Parathyroid adenoma (tissue), 2 donors: Measurements from ENCODE around the gene SLITRK2.

ENCODE experiments used
- H2AFZ ChIP-seq: fragments of 300-600 bp; sonication (generic); one replicate; pipeline ENCODE4 v1.7.0; 2017; ENCODE audit warnings: antibody characterized with exemption, mild to moderate bottlenecking
- H3K27ac ChIP-seq: fragments of 300-600 bp; sonication (generic); one replicate; pipeline ENCODE4 v1.7.0; 2017
- H3K27me3 ChIP-seq: fragments of 300-600 bp; sonication (generic); one replicate; pipeline ENCODE4 v1.7.0; 2017; ENCODE audit warnings: low read length; ENCODE audit not compliant: control insufficient read depth, insufficient read depth
- H3K36me3 ChIP-seq: fragments of 300-600 bp; sonication (generic); one replicate; pipeline ENCODE4 v1.7.0; 2017; ENCODE audit warnings: low read length; ENCODE audit not compliant: control insufficient read depth, insufficient read depth
- H3K4me1 ChIP-seq: fragments of 300-600 bp; sonication (generic); one replicate; pipeline ENCODE4 v1.7.0; 2017; ENCODE audit warnings: control low read depth
- H3K4me2 ChIP-seq: fragments of 300-600 bp; sonication (generic); one replicate; pipeline ENCODE4 v1.7.0; 2017; ENCODE audit warnings: low read length
- H3K4me3 ChIP-seq: fragments of 300-600 bp; sonication (generic); one replicate; pipeline ENCODE4 v1.7.0; 2017; ENCODE audit warnings: low read depth, low read length
- H3K79me2 ChIP-seq: fragments of 300-600 bp; sonication (generic); one replicate; pipeline ENCODE4 v1.7.0; 2017; ENCODE audit warnings: control low read depth
- H3K9ac ChIP-seq: fragments of 300-600 bp; sonication (generic); one replicate; pipeline ENCODE4 v1.7.0; 2017; ENCODE audit warnings: mild to moderate bottlenecking
- H3K9me3 ChIP-seq: fragments of 300-600 bp; sonication (generic); one replicate; pipeline ENCODE4 v1.7.0; 2017; ENCODE audit warnings: low read length; ENCODE audit not compliant: control insufficient read depth
- CTCF ChIP-seq: fragments of 300-600 bp; sonication (generic); IDR thresholded peaks from one replicate; pipeline ENCODE4 v1.7.0; 2017; ENCODE audit warnings: antibody characterized with exemption, mild to moderate bottlenecking
- donor health status: primary hyperparathyroidism.

SLITRK2 gene

GRCh38 chrX:145813081-145813480, 4.5 kb upstream of the SLITRK2 start:
- Histone ChIP-seq H3K27me3 (no peaks in the 10 kb centered on the region), H2AFZ (no peak overlapping the region), H3K4me3 (no peak overlapping the region), H3K9ac (no peak overlapping the region), H3K4me1 (no peaks in the 10 kb centered on the region), H3K9me3 (no peaks in the 10 kb centered on the region), H3K27ac (no peak overlapping the region), H3K36me3 (no peaks in the 10 kb centered on the region), H3K4me2 (no peak overlapping the region), H3K79me2 (no peaks in the 10 kb centered on the region)
- no peak for TF ChIP-seq CTCF

GRCh38 chrX:145816601-145817315, 871 bp upstream of the SLITRK2 start:
- no peak overlapping the region for H3K4me3 ChIP-seq
- H3K27ac ChIP-seq, result no peak overlapping the region
- no peaks in the 10 kb centered on the region for H3K27me3 ChIP-seq
- H3K4me1 ChIP-seq, result no peaks in the 10 kb centered on the region
- H3K9me3 ChIP-seq, result no peaks in the 10 kb centered on the region
- H3K4me2 ChIP-seq, result no peak overlapping the region
- TF ChIP-seq CTCF, result no peak
- no peaks in the 10 kb centered on the region for H3K79me2 ChIP-seq
- H3K9ac ChIP-seq, result no peak overlapping the region
- no peaks in the 10 kb centered on the region for H3K36me3 ChIP-seq
- H2AFZ ChIP-seq, result no peak overlapping the region

- no peaks in the 10 kb centered on the region for H3K36me3 ChIP-seq
- H3K4me2 ChIP-seq, result peak overlapping the region; percentile 44
- no peaks in the 10 kb centered on the region for H3K79me2 ChIP-seq
- no peak overlapping the region for H3K9ac ChIP-seq
- H2AFZ ChIP-seq, result no peak overlapping the region
- TF ChIP-seq CTCF, result no peak
- peak overlapping the region; percentile 27 for H3K4me3 ChIP-seq
- no peak overlapping the region for H3K27ac ChIP-seq
- H3K4me1 ChIP-seq, result no peaks in the 10 kb centered on the region
- no peaks in the 10 kb centered on the region for H3K27me3 ChIP-seq
- no peaks in the 10 kb centered on the region for H3K9me3 ChIP-seq
These were observed 821 bp downstream of the SLITRK2 start for GRCh38 chrX:145818186-145819113.

- Histone ChIP-seq H3K4me2 (no peak overlapping the region), H3K27me3 (no peaks in the 10 kb centered on the region), H3K79me2 (no peaks in the 10 kb centered on the region), H3K4me1 (no peaks in the 10 kb centered on the region), H3K9me3 (no peaks in the 10 kb centered on the region), H2AFZ (no peak overlapping the region), H3K36me3 (no peaks in the 10 kb centered on the region), H3K9ac (no peak overlapping the region), H3K27ac (no peak overlapping the region), H3K4me3 (no peak overlapping the region)
- no peak for TF ChIP-seq CTCF
These were observed 3.2 kb downstream of the SLITRK2 start for GRCh38 chrX:145820825-145821224.
